ENCODE measurements around the gene PLIN1. TPM values are rescaled to one million over a fixed set of nuclear protein-coding genes. Genes with fewer than 3 reads are reported as not detected.

PLIN1 gene
- total and polyA plus RNA-seq, 2 donors (not counting 1 experiment from before 2014, with no cell fraction given), result 0.97 to 1.2 TPM

DNA sequence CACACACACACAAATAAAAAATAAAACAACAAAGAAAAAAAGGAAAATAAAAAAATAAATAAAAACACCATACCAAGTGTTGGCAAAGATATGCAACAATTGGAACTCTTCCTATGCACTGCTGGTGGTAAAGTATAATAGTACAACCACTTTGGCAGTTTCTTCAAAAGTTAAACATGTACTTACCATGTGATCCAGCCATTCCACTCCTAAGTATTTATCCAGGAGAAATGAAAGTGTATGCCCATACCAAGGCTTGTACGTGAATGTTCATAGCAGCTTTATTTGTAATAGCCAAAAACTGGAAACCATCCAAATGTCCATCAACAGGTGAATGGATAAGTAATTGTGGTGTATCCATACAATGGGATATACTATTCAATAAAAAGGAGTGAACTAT lies 28.4 kb upstream of the PLIN1 start:
- H3K4me1 ChIP-seq (ENCODE audit: control insufficient read depth in 2 of 2, insufficient read depth in 2 of 2, low read length in 2 of 2), result no peaks in the 10 kb centered on the region
- POLR2A ChIA-PET, result no interaction called here
- peaks cover 2% of the 10 kb centered on the region for H3K9me3 Mint-ChIP-seq (ENCODE audit: insufficient read depth)
- H3K9ac ChIP-seq (ENCODE audit: low read length), result no peak overlapping the region
- no peak for ATAC-seq (ENCODE audit: low read depth)
- H3K4me1 Mint-ChIP-seq, result no peaks in the 10 kb centered on the region
- H3K27ac ChIP-seq (ENCODE audit: low read length in 2 of 2), result no peak overlapping the region
- no peaks in the 10 kb centered on the region for H4K20me1 ChIP-seq (ENCODE audit: control insufficient read depth, insufficient read depth, low read length, poor library complexity, severe bottlenecking)
- WGBS (ENCODE audit: insufficient coverage), result no CpG with 5 or more reads among the region's 1 CpG
- H3K4me3 Mint-ChIP-seq, result no peak overlapping the region
- no peak overlapping the region for H2AFZ ChIP-seq (ENCODE audit: insufficient read depth, low read depth, low read length, poor library complexity, severe bottlenecking)
- peaks cover 38% of the 10 kb centered on the region for H3K27me3 Mint-ChIP-seq
- no peaks in the 10 kb centered on the region for H3K9me3 ChIP-seq (ENCODE audit: control extremely low read depth in 1 of 3, control insufficient read depth in 2 of 3, insufficient read depth in 1 of 3, low read length in 2 of 3)
- H3K4me3 ChIP-seq (ENCODE audit: control extremely low read depth in 1 of 5, extremely low read depth in 1 of 5, insufficient read depth in 1 of 5, low read depth in 2 of 5, low read length in 4 of 5), result no peak overlapping the region
- peaks cover 0 to 20% (median 8%) of the 10 kb centered on the region in 4 experiments for H3K27me3 ChIP-seq (replicated peaks in 1 of 4; ENCODE audit: control extremely low read depth in 1 of 4, control insufficient read depth in 3 of 4, insufficient read depth in 4 of 4, low read length in 3 of 4)
- TF ChIP-seq EZH2 (IDR thresholded peaks at IDR 0.05; ENCODE audit: borderline replicate concordance, insufficient read depth, low read depth, low read length, poor library complexity, severe bottlenecking) (no peak), CTCF (IDR thresholded peaks at IDR 0.05) (no peak)
- intact Hi-C loops (cut with micrococcal nuclease), result no loop called here
- CTCF ChIA-PET, result no interaction called here
- H3K79me2 ChIP-seq (ENCODE audit: control insufficient read depth, insufficient read depth, low read length), result no peaks in the 10 kb centered on the region
- no peak overlapping the region for H3K27ac Mint-ChIP-seq
- no peak for DNase-seq
- no peak overlapping the region for H3K4me2 ChIP-seq (replicated peaks; ENCODE audit: low read depth, low read length, poor library complexity, severe bottlenecking)
- H3K36me3 ChIP-seq (replicated peaks in 1 of 2; ENCODE audit: control extremely low read depth in 1 of 2, control insufficient read depth in 1 of 2, extremely low read depth in 1 of 2, insufficient read depth in 2 of 2, low read length in 1 of 2), result no peaks in the 10 kb centered on the region

DNA sequence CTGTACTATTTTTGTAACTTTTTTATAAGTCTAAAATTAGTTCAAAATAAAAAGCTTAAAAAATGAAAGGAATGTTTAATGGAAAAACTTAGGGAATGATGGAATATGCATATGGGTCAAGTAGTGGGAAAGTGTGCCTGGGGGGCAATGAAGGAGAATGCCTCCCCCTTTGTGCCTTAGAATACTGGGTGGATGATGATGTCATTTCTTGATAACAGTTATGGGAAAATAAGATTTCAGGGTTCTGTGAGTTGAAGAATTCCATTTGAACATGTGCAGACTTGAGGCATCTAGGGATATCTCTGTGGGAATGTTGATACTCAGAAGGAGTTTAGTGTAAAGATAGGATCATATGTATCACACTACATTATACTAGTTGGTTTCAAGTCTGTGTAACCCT lies 25.2 kb upstream of the PLIN1 start:
- H3K4me2 ChIP-seq (replicated peaks; ENCODE audit: low read depth, low read length, poor library complexity, severe bottlenecking), result no peak overlapping the region
- H3K36me3 ChIP-seq (replicated peaks in 1 of 2; ENCODE audit: control extremely low read depth in 1 of 2, control insufficient read depth in 1 of 2, extremely low read depth in 1 of 2, insufficient read depth in 2 of 2, low read length in 1 of 2), result no peaks in the 10 kb centered on the region
- TF ChIP-seq CTCF (IDR thresholded peaks at IDR 0.05) (no peak), EZH2 (IDR thresholded peaks at IDR 0.05; ENCODE audit: borderline replicate concordance, insufficient read depth, low read depth, low read length, poor library complexity, severe bottlenecking) (no peak)
- H2AFZ ChIP-seq (ENCODE audit: insufficient read depth, low read depth, low read length, poor library complexity, severe bottlenecking), result no peak overlapping the region
- POLR2A ChIA-PET, result no interaction called here
- H3K4me3 Mint-ChIP-seq, result no peak overlapping the region
- no peak overlapping the region for H3K4me3 ChIP-seq (ENCODE audit: control extremely low read depth in 1 of 5, extremely low read depth in 1 of 5, insufficient read depth in 1 of 5, low read depth in 2 of 5, low read length in 4 of 5)
- no peaks in the 10 kb centered on the region for H3K9me3 ChIP-seq (ENCODE audit: control extremely low read depth in 1 of 3, control insufficient read depth in 2 of 3, insufficient read depth in 1 of 3, low read length in 2 of 3)
- no peaks in the 10 kb centered on the region for H3K79me2 ChIP-seq (ENCODE audit: control insufficient read depth, insufficient read depth, low read length)
- H3K27ac Mint-ChIP-seq, result no peak overlapping the region
- peaks cover 0 to 32% (median 11%) of the 10 kb centered on the region in 4 experiments for H3K27me3 ChIP-seq (replicated peaks in 1 of 4; ENCODE audit: control extremely low read depth in 1 of 4, control insufficient read depth in 3 of 4, insufficient read depth in 4 of 4, low read length in 3 of 4)
- CTCF ChIA-PET, result no interaction called here
- H3K9ac ChIP-seq (ENCODE audit: low read length), result no peak overlapping the region
- no peaks in the 10 kb centered on the region for H3K4me1 ChIP-seq (ENCODE audit: control insufficient read depth in 2 of 2, insufficient read depth in 2 of 2, low read length in 2 of 2)
- peaks cover 51% of the 10 kb centered on the region for H3K27me3 Mint-ChIP-seq
- no peaks in the 10 kb centered on the region for H3K9me3 Mint-ChIP-seq (ENCODE audit: insufficient read depth)
- no peaks in the 10 kb centered on the region for H4K20me1 ChIP-seq (ENCODE audit: control insufficient read depth, insufficient read depth, low read length, poor library complexity, severe bottlenecking)
- no peaks in the 10 kb centered on the region for H3K4me1 Mint-ChIP-seq
- no peak for DNase-seq
- intact Hi-C loops (cut with micrococcal nuclease), result no loop called here
- ATAC-seq (ENCODE audit: low read depth), result no peak
- H3K27ac ChIP-seq (ENCODE audit: low read length in 2 of 2), result no peak overlapping the region
